Retina (tissue), 1 donor: Measurements from ENCODE around the gene SRPK2.
"Not testable (repeated sequence)": the region's sequence is repeated elsewhere in the genome, so short reads cannot be mapped to it uniquely, and the experiment has no call there.

Source experiments
- DNase-seq: peaks from one replicate; pipeline ENCODE4 v3.0.0-alpha.2; 2016

Gene SRPK2

DNA sequence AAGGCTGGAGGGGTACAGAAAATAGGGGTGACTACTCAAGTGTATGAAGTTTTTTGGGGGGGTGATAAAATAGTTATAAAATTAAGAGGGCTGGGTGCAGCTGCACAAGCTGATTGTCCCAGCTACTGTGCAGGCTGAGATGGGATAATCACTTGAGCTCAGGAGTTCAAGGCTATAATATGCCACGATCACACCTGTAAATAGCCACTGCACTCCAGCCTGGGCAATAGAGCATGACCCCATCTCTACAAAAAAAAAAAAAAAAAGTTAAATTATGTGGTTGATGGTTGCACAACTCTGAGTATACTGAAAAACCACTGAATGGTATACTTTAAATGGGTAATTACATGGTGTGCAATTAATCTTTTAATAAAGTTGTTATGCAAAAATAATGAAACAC is 172.9 kb downstream of the SRPK2 start:
- DNase-seq = no peak

DNA sequence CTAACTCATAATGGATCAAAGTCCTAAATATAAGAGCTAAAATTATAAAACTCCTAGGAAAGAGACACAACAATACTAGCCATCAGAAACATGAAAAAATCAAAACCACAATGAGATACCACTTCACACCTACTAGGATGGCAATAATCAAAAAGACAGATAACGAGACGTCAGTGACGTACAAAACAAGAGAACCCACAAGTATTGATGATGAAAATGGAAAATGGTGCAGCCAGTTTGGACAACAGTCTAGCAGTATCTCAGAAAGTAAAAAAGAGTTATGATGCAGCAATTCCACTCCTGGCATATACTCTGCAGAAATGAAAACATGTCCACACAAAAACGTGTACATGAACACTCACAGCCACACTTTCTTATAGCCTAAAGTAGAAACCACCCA is 173.5 kb downstream of the SRPK2 start:
- no peak for DNase-seq

DNA sequence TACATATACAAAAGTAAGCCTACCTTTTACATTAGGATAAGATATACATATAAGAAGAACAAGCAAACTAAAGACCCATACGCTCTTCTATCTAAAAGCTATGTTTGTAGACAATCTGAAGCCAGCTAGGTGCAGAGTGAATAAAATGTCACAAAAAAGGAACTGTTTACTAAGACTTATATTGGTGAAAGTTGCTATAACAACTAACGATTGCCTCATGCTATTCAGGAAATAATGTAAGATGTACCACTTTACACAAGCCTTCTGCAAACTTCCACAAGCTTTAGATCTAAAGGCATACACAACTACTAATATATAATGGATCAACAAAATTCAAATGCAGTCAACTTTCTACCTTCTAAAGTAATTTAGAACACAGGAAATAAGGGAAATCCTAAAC is 175.1 kb downstream of the SRPK2 start:
- DNase-seq = no peak

DNA sequence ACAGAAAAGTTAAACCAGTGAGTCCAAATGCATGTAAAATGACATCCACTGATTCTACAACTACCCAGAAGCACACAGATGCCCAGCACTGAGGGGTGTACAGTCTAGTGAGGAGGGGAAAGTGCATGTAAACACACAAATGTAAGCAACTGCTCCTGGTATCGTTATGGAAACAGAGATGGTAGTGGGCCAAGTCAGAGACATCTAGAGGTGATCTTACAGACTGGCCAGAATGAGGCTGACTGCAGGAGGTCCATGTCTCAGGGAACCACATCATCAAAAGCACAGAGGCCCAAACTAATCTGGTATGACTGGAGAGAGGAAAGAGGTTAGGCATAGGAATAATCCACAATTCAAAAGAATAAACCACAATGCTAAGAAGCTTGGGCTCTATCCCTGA is 176.5 kb downstream of the SRPK2 start:
- no peak for DNase-seq

DNA sequence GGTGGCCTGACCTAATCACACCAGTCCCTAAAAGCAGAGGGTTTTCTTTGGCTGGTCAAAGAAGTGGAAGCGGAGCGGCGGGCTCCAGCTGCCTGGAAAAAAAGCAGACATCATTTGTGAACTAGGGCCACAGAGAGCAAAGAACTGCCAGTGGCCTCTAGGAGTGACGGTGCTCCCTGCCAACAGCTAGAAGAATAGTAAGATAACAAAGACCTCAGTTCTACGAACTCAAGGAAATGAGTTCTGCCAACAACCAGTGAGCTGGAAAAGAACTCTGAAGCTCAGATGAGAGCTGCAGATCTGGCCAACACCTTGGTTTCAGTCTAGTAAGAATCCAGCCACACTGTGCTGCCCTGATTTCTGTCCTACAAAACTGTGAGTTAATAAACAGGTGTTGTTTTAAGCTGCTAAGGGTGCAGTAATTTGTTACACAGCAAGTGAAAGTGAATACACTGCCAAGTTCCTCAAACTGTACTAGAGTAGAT is 178.0 kb downstream of the SRPK2 start:
- peak; percentile 38 for DNase-seq

DNA sequence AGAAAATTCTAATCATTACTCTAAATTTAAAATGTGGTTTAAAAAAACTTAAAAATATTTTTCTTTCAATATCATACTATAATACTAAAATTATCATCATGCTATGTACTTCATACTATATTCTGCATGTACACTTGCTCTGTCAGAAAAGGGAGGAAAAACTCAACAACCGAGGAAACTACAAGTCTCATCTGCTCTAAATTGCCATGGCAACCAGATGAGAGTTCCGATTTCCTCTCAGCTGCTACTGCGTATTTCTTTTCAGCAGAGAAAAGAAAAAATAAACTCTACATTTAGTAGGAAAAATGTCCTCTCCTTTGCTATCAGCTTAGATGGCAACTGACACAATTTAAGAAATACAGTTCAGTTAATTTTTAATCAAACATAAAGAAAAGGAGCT is 178.9 kb downstream of the SRPK2 start:
- DNase-seq = no peak

DNA sequence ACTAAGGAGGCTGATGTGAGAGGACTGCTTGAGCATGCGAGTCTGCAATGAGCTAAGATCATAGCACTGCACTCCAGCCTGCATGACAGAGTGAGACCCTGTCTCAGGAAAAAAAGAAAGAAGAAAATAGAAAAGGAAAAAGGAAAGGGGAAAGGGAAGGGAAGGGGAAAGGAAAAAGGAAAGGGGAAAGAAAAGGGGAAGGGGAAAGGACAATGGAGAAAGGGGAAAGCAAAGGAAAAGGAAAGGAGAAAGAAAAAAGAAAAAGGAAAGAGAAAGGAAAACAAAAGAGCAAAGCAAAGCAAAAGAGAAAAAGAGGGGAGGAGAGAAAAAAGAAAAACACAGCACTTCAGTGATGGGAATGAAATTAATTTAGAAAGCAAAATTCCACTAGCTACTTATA is 179.3 kb downstream of the SRPK2 start:
- DNase-seq = no peak

DNA sequence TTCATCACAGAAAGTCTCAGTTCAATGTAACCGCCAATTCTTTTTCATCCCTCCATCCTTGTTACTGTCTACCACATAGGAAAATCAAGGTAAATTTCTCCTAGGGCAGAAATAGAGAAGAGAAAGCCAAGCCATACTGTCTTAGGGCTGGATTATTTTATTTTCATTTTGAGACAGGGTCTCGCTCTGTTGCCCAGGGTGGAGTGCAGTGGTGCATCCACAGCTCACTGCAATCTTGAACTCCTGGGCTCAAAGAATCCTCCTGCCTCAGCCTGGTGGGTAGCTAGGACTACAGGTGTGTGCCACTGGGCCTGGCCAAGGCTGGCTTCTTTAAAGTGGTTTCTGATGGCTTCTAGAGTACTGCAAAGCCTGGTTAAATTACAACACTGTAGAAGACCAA is 181.7 kb downstream of the SRPK2 start:
- DNase-seq = no peak

DNA sequence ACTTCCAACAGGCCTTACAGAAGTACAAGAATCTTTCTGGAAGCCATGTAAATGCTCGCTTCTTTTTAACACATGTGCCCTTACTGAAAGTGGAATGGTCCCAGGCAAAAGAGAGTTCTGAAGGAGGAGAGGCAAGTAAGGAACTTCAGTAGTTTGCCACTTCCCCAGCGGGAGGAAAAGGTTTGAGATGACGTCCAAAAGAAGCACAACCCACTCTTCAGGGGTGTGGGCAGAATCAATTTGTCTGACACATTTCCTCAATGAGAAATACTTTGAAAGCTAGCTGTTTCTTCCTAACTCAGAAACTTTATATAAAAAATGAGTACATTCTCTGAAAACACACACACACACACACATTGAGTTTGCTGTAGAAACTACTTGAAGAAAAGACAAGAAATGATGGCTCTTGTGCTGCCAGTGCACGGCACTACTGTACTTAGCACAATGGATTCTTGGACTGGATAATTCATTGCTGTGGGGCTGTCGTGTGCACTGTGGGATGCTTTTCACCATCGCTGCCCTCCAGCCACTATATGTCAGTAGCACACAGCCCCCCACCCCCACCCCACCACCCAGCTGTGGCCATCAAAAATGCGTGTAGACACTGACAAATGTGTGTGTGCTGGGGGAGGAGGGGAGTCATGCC is 183.0 kb downstream of the SRPK2 start:
- no peak for DNase-seq

DNA sequence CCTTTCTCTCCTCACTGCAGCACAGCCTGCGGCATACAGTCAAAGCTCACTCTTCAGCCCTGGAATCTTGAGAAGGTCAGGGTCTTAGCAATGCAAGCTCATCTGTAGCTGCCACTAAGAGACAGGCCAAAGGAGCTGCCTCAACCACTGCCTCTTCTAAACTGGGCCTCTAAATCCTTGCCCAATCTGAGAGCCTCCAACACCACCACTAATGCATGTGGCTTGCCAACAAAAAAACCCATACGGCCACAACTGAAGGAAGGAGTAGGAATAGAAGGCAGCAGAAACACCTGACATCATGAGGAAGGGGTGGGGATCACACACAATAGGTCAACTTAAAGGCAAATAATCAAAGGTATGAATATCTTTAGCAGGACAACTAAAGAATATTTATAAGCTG is 183.8 kb downstream of the SRPK2 start:
- no peak for DNase-seq

DNA sequence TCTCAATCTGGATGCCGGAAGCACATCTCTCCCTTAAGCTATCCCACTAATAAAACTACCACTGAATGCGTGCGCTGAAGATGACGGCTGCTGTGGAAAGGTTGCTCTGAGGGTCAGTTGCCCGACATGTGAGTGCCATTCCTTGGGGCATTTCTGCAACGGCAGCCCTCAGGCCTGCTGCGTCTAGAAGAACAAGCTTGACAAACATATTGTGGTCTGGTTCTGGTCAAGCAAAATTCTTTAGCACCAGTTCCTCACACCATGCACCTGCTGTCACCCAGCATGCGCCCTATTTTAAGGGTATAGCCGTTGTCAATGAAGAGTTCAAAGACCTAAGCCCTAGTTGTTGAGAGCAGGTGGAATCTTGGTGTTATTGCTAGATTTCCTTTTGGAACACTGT is 184.2 kb downstream of the SRPK2 start:
- no peak for DNase-seq

DNA sequence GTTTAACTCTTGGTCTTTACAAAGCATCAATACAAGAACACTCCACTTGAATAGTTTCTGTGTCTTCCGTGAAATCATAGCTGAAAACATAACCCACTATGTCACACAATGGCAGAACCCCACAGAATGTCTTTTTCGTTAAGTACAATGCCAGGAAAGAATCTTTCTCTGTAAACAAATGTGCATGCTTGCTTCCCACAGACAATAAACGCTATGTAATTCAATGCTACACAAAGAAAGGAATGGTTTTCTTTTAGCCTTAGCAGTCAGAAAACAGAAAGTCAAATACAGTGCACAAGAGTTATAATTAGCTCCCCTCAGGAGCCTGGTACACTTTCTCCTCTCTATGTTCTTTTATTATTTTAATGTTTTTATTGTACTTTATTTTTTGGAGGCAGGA is 186.1 kb downstream of the SRPK2 start:
- no peak for DNase-seq

DNA sequence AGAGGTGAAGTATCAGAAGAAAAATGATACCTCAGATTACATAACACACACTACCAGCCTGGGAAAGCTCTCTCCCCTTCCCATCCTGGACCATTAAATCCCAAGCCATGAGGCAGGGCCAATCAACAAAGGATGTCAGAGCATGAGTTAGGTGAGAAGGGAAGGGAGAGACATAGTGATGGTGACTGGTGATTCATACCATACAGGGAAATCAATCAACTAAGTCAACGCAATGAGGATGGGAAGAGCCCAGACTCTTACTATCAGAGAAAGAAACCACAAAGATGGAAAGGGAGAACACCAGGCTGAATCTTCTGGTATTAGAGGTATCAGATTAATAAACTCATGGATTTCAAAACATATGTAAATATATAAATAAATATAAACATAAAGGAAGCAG is 189.3 kb downstream of the SRPK2 start:
- DNase-seq = no peak

DNA sequence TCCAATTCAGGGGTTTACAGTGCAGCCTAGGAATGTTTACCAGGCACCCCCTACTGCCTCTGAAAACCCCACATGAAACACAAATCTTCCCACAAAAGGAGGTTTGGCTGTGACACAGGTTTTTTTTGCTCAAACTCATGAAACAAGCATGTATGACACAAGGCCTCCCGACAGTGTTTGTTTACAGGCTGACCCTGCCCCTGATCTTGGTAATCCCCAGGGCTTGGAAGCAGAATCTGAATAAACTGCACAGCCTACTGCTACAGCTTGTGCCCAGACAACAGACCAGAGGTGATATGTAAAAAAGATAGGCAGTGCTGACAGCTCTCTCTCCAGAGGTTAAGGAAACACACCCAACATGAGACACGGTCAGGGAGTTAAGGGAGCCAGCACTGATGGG is 190.5 kb downstream of the SRPK2 start:
- DNase-seq = no peak

DNA sequence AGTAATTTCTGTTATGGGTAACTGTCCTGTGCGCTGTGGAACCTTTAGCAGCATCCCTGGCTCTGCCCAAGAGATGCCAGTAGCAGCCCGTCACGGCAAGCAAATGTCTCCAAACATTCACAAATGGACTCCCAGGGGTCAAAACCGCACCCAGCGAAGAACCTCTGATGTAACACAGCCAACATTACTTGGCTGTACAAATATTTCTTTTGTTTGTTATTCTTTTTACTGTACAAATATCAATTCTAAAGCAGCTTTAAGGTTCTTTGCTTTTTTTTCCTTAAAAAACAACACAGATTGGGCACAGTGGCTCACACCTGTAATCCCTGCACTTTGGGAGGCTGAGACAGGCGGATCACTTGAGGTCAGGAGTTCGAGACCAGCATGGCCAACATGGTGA is 192.2 kb downstream of the SRPK2 start:
- DNase-seq = no peak

DNA sequence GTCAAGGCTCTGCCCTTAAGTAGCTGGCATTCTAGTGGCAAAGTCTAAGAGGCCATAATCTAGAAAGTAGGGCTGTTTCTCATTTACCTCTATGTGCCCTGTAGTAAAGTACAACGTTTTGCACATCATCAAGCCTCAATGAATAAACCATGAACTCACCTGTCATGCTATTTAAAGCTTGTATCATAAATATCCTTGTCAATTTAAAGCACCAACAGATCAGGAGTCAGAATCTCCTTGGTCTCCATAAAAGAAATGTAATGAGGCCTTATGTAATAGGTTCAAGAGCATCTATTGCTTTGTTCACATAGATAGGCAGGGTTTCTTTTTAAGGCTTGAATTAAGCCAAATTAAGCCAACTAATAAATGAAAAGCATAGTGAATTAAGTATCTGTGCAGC is 192.8 kb downstream of the SRPK2 start:
- no peak for DNase-seq

DNA sequence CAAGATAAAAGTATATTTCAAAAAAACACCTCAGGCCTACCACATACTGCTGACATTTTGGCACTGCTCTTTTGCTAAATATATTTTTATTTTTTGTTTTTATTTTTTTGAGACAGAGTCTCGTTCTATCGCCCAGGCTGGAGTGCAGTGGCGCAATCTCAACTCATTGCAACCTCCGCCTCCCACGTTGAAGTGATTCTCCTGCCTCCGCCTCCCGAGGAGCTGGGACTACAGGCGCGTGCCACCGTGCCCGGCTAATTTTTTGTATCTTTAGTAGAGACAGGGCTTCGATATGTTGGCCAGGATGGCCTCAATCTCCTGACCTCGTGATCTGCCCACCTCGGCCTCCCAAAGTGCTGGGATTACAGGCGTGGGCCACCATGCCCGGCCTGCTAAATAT is 193.8 kb downstream of the SRPK2 start:
- DNase-seq = not testable (repeated sequence)

DNA sequence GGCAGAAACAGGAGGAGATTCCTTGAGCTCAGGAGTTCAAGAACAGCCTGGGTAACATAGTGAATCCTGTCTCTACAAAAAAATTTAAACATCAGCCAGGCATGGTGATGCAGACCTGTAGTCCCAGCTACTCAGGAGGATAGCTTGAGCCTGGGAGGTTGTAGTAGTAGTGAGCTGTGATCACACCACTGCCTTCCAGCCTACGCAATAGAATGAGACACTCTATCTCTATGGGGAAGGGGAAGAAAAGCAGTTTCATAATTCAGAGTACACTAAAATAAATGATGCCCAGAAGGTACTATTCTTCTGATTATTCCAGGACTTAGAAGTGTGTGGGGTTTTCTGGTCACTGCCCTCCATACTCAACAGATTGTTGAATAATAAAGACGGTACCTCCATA is 197.4 kb downstream of the SRPK2 start:
- no peak for DNase-seq

DNA sequence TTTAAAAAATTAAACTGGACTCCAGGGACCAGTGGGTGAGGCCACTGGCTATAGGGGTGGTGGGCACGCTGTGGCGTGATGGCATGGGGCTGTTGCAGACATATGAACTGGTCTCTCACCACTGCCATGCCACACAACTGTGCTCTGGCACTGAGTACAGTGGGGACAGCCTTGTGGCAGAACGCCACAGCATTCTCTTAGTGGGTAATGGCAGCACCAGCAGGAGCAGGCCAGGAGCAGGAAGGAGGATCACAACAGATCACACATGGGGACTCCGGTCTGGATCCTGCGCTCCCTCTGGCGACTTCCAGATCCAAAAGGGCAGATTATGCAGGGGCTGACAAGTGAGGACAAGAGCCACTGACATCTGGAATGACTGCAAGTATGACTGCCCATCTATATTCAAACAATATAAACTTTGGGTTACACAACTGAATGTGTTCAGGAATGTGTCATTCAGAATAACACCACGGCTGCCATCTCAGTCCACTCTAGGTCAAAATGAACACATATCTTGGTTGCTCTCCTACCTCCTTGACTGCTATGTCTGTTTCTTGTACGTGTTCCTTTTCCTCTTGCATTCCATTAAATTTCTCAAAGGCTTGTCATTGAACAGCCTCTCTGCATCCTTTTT is 198.7 kb downstream of the SRPK2 start:
- no peak for DNase-seq

DNA sequence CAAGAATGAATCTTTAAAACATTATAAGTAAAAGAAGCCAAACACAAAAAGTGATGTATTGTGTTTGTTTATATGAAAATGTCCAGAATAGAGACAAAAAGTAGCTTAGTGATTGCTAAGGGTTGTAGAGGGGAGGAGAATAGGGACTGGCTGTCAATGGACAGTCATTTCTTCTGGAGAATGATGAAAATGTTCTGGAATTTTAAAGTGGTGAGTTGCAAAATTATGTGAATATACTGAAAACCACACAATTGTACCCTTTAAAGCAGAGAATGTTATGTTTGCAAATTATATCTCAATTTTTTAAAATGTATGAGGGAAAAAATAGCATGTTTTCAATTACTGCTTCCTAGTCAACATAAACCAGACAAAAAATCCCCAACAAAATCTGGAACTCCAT is 200.5 kb downstream of the SRPK2 start:
- no peak for DNase-seq

DNA sequence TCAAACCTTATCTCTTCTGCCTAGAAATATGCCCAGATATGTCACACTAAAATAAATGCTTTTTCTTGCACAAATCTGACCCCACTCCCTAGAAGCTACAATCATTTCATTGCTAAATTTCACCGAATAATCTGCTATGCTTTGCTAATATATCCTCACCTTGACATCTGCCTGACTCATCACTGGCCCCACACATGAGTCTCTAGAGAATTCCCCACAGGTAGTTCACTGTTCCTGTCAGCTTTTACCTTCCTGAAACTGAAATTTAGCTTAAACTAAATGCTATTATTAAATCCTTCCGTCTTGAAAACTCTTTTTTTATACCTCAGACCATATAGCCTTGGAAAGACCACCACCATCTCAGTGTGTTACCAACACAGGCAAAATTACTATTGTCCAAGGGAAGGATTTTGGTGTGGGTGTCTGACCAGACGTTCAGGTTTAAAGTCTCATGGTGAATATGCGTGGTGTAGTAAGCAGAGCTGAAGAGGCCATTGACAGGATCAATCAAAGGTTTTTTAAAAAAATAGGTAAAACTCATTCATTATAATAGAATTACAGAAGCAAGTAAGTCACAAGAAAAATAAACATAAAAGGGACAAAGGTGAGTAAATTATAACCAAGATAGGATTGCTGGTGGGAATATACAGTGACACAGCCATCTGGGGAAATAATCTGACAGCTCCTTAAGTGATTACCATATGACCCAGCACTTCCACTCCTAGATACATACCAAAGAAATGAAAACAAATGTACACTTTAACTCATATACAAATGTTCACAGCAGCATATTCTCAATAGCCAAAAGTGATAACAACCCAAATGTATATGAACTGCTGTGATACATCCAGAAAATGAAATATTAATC is 201.2 kb downstream of the SRPK2 start:
- DNase-seq = no peak

DNA sequence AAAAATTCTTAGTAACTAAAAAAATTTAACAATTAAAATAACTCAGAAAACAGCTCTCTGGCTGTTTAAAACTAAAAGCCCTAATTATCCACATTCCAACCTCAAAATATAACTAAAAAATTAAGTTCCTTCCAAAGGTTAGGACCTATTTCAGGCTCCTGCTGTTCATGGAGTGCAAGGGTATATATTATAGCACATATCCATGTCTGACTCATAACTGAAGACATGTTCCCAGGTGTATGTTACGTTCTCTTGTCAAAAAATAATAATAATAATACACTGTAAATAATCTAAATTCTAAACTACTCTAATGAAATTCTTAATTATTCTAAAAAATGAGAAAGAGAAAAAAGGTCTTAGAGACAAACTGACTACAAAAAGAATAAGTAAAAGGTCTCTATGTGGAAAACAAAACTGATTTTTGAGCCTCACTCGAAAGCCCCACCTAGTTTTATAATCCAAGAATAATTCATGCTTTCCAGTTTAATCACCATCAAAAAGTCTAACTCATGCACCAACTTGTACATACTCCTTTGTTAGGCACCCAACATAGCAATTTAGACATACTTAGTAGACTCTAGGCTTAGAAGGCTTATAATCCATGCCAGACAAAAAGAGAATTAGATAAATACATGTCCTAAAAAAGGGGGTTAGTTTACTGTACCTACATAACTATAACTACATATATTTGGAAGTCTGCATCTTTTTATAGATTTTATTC is 203.3 kb downstream of the SRPK2 start:
- no peak for DNase-seq

DNA sequence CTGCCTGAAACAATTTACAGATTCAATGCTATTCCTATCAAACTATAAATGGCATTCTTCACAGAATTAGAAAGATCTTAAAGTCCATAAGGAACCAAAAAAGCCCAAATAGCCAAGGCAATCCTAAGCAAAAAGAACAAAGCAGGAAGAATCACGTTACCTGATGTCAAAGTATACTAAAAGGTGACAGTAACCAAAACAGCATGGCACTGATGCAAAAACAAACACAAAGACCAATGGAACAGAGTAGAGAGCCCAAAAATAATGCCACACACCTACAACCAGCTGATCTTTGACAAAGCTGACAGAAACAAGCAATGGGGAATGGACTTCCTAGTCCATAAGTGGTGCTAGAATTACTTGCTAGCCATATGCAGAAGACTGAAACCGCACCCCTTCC is 208.7 kb downstream of the SRPK2 start:
- DNase-seq = no peak
